OCI-LY3 (cell line): ENCODE results near the gene SYNE1.
"Not testable (repeated sequence)": the region's sequence is repeated elsewhere in the genome, so short reads cannot be mapped to it uniquely, and the experiment has no call there.

Source experiments
- H2AFZ ChIP-seq: fragments of 200-600, 300-600 bp; shearing (Covaris generic); 2 replicates; pipeline ENCODE4 v1.6.0; 2014; ENCODE audit warnings: antibody characterized with exemption, low read depth, low read length
- H3K27ac ChIP-seq: fragments of 200-600, 300-600 bp; sonication (generic); 2 replicates; pipeline ENCODE4 v1.5.1; 2014; ENCODE audit warnings: mild to moderate bottlenecking, low read length, moderate library complexity, mixed read lengths
- H3K27me3 ChIP-seq: fragments of 200-600, 300-600 bp; sonication (generic); 2 replicates; pipeline ENCODE4 v1.6.1; 2014; ENCODE audit warnings: low read depth, low read length, mixed read lengths
- H3K36me3 ChIP-seq: fragments of 200-600, 300-600 bp; sonication (generic); replicated peaks from 2 replicates; pipeline ENCODE3; 2014; ENCODE audit warnings: low read depth, low read length, mixed read lengths
- H3K4me1 ChIP-seq: fragments of 300-600, 200-600 bp; sonication (generic); 2 replicates; pipeline ENCODE4 v1.6.1; 2014; ENCODE audit warnings: low read length, mixed read lengths
- H3K4me2 ChIP-seq: fragments of 200-600, 300-600 bp; sonication (generic); 2 replicates; pipeline ENCODE4 v1.6.1; 2014; ENCODE audit warnings: low read length, mixed read lengths
- H3K4me3 ChIP-seq: fragments of 300-600, 200-600 bp; sonication (generic); 2 replicates; pipeline ENCODE4 v1.5.1; 2014; ENCODE audit warnings: antibody characterized with exemption, mild to moderate bottlenecking, low read length, moderate library complexity
- H3K79me2 ChIP-seq: fragments of 300-600, 200-600 bp; shearing (Covaris generic); 2 replicates; pipeline ENCODE4 v1.6.1; 2014; ENCODE audit warnings: mild to moderate bottlenecking, low read length, mixed read lengths
- H3K9ac ChIP-seq: fragments of 300-600, 200-600 bp; shearing (Covaris generic); 2 replicates; pipeline ENCODE4 v1.6.0; 2014; ENCODE audit warnings: mild to moderate bottlenecking, low read length, moderate library complexity
- H3K9me3 ChIP-seq: fragments of 200-600, 300-600 bp; shearing (Covaris generic); 2 replicates; pipeline ENCODE4 v1.6.1; 2014; ENCODE audit warnings: low read length, mixed read lengths; ENCODE audit not compliant: insufficient read depth
- H4K20me1 ChIP-seq: fragments of 200-600, 300-600 bp; sonication (generic); 2 replicates; pipeline ENCODE4 v1.6.1; 2016; ENCODE audit warnings: low read length, mixed read lengths; ENCODE audit not compliant: insufficient read depth
- CTCF ChIP-seq: fragments of 200-600, 300-600 bp; sonication (generic); IDR thresholded peaks from 2 replicates; pipeline ENCODE4 v1.5.1; 2014; ENCODE audit warnings: antibody characterized with exemption, low read length, low read depth
- EZH2phosphoT487 ChIP-seq: fragments of 200-600 bp; shearing (Covaris generic); IDR thresholded peaks from 2 replicates; pipeline ENCODE4 v1.6.1; 2018; ENCODE audit warnings: antibody characterized with exemption, mixed run types, low read depth

Gene SYNE1

GRCh38 chr6:152571089-152571488 lies 66.1 kb downstream of the SYNE1 start:
- no peaks in the 10 kb centered on the region for H3K9me3 ChIP-seq

GRCh38 chr6:152566103-152566875 lies 70.9 kb downstream of the SYNE1 start:
- Histone ChIP-seq H3K9ac (no peak overlapping the region), H3K9me3 (no peaks in the 10 kb centered on the region), H3K4me2 (no peak overlapping the region), H3K27ac (no peak overlapping the region), H3K36me3 (no peaks in the 10 kb centered on the region), H3K4me3 (no peak overlapping the region), H4K20me1 (no peaks in the 10 kb centered on the region), H3K4me1 (no peaks in the 10 kb centered on the region), H3K27me3 (peaks cover 6% of the 10 kb centered on the region; the same call in 1 of the 2 replicates), H3K79me2 (no peaks in the 10 kb centered on the region), H2AFZ (no peak overlapping the region)
- no peak for TF ChIP-seq EZH2phosphoT487
- TF ChIP-seq CTCF, result no peak

More at GRCh38 chr6:152571089-152571488, 66.1 kb downstream of the SYNE1 start:
- no peak overlapping the region for H3K4me3 ChIP-seq
- TF ChIP-seq CTCF (no peak), EZH2phosphoT487 (no peak)
- H4K20me1 ChIP-seq, result no peaks in the 10 kb centered on the region
- H3K27me3 ChIP-seq, result peaks cover 6% of the 10 kb centered on the region; the same call in 1 of the 2 replicates
- H3K79me2 ChIP-seq, result no peaks in the 10 kb centered on the region
- no peak overlapping the region for H3K4me2 ChIP-seq
- no peaks in the 10 kb centered on the region for H3K4me1 ChIP-seq
- no peak overlapping the region for H3K9ac ChIP-seq
- H3K36me3 ChIP-seq, result no peaks in the 10 kb centered on the region
- no peak overlapping the region for H3K27ac ChIP-seq
- no peak overlapping the region for H2AFZ ChIP-seq

GRCh38 chr6:152563177-152563576 lies 74.0 kb downstream of the SYNE1 start:
- Histone ChIP-seq H3K9me3 (no peaks in the 10 kb centered on the region), H3K4me3 (no peak overlapping the region), H3K27ac (no peak overlapping the region), H3K27me3 (no peaks in the 10 kb centered on the region), H3K9ac (no peak overlapping the region), H3K79me2 (no peaks in the 10 kb centered on the region), H4K20me1 (no peaks in the 10 kb centered on the region), H2AFZ (no peak overlapping the region), H3K4me1 (no peaks in the 10 kb centered on the region), H3K4me2 (no peak overlapping the region), H3K36me3 (no peaks in the 10 kb centered on the region)
- TF ChIP-seq CTCF (no peak), EZH2phosphoT487 (no peak)

GRCh38 chr6:152558798-152559197 lies 78.4 kb downstream of the SYNE1 start:
- H3K36me3 ChIP-seq, H2AFZ ChIP-seq, H3K79me2 ChIP-seq, H3K9me3 ChIP-seq, H3K4me2 ChIP-seq, H3K27me3 ChIP-seq, H4K20me1 ChIP-seq, H3K27ac ChIP-seq, H3K9ac ChIP-seq, H3K4me3 ChIP-seq: not testable (repeated sequence)
- peaks cover 13% of the 10 kb centered on the region for H3K4me1 ChIP-seq
